ENCODE data around the gene GARS1.

DNA sequence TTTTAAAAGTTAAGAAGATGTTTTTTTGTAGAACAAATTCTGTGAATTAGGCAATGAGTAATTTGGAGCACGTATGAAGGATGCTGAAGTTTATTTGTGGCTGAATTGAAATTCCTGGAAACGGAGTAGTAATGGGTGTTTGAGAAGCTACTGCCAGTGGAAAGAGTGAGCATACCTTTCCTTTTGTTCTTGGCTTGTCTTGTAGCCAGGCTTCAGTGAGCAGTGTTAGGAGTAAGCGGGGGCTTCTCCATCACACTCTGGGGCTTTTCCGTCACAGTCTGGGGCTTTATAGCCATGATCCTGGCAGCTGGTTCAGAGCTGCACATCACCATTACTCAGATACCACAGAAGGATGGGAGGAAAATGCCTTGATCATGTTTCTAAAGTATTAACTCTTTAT is 32.3 kb downstream of the GARS1 start:
- TF ChIP-seq, protein P1, sequence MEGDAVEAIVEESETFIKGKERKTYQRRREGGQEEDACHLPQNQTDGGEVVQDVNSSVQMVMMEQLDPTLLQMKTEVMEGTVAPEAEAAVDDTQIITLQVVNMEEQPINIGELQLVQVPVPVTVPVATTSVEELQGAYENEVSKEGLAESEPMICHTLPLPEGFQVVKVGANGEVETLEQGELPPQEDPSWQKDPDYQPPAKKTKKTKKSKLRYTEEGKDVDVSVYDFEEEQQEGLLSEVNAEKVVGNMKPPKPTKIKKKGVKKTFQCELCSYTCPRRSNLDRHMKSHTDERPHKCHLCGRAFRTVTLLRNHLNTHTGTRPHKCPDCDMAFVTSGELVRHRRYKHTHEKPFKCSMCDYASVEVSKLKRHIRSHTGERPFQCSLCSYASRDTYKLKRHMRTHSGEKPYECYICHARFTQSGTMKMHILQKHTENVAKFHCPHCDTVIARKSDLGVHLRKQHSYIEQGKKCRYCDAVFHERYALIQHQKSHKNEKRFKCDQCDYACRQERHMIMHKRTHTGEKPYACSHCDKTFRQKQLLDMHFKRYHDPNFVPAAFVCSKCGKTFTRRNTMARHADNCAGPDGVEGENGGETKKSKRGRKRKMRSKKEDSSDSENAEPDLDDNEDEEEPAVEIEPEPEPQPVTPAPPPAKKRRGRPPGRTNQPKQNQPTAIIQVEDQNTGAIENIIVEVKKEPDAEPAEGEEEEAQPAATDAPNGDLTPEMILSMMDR (IDR thresholded peaks at IDR 0.05) = no peak
- no peak for TF ChIP-seq POLR2A (IDR thresholded peaks at IDR 0.05)
